Karpas-422 (cell line): Measurements from ENCODE around the gene ACSL1. TPM values are rescaled to one million over a fixed set of nuclear protein-coding genes. Genes with fewer than 3 reads are reported as not detected.

Source experiments
- DNase-seq: peaks from one replicate; pipeline ENCODE4 v3.0.0-alpha.2; 2015
- H2AFZ ChIP-seq: fragments of 200-600 bp; sonication (generic); 2 replicates; pipeline ENCODE4 v1.6.1; 2014; ENCODE audit warnings: antibody characterized with exemption, low read length, mixed read lengths
- H3K27ac ChIP-seq: fragments of 200-600 bp; sonication (generic); 2 replicates; pipeline ENCODE4 v1.5.1; 2014; ENCODE audit warnings: mild to moderate bottlenecking, low read length, moderate library complexity
- H3K27me3 ChIP-seq: fragments of 200-600 bp; sonication (generic); 2 replicates; pipeline ENCODE4 v1.6.1; 2014; ENCODE audit warnings: low read length, mixed read lengths
- H3K36me3 ChIP-seq: fragments of 200-600 bp; sonication (generic); 2 replicates; pipeline ENCODE4 v1.6.1; 2014; ENCODE audit warnings: low read length, mixed read lengths; ENCODE audit not compliant: insufficient read depth
- H3K4me1 ChIP-seq: fragments of 200-600 bp; sonication (generic); 2 replicates; pipeline ENCODE4 v1.6.1; 2014; ENCODE audit warnings: mild to moderate bottlenecking, low read length, mixed read lengths
- H3K4me2 ChIP-seq: fragments of 200-600 bp; sonication (generic); 2 replicates; pipeline ENCODE4 v1.6.1; 2014; ENCODE audit warnings: low read length, low read depth, mild to moderate bottlenecking; ENCODE audit not compliant: poor library complexity, severe bottlenecking
- H3K4me3 ChIP-seq: fragments of 200-600 bp; sonication (generic); 2 replicates; pipeline ENCODE4 v1.5.1; 2014; ENCODE audit warnings: mild to moderate bottlenecking, antibody characterized with exemption, low read length, mixed read lengths
- H3K79me2 ChIP-seq: fragments of 200-600 bp; sonication (generic); 2 replicates; pipeline ENCODE4 v1.6.1; 2014; ENCODE audit warnings: mild to moderate bottlenecking, low read length, mixed read lengths
- H3K9ac ChIP-seq: fragments of 200-600 bp; sonication (generic); 2 replicates; pipeline ENCODE4 v1.6.0; 2014; ENCODE audit warnings: low read length
- H3K9me2 ChIP-seq: fragments of 200-600 bp; sonication (generic), shearing (Covaris generic); replicated peaks from 2 replicates; pipeline ENCODE4 v1.6.0; 2014; ENCODE audit warnings: mild to moderate bottlenecking, low read length, moderate library complexity; ENCODE audit not compliant: insufficient read depth
- H3K9me3 ChIP-seq: fragments of 300-700, 200-600 bp; sonication (generic); 2 replicates; pipeline ENCODE4 v1.6.1; 2014; ENCODE audit warnings: low read length, mixed read lengths
- H4K20me1 ChIP-seq: fragments of 200-600 bp; sonication (generic); 2 replicates; pipeline ENCODE4 v1.6.1; 2014; ENCODE audit warnings: mild to moderate bottlenecking, antibody characterized with exemption, low read length, low read depth; ENCODE audit not compliant: insufficient read depth
- total RNA-seq: library from RNA; depleted of rRNA; stranded (reverse); fragments of >200 nt; shearing (Covaris generic); gene quantifications from 2 replicates; pipeline ENCODE4 v1.2.3, GENCODE V29; 2014; ENCODE audit warnings: low replicate concordance

Gene ACSL1
- total RNA-seq, 1 experiment from 2014 or later = 3.1 TPM

GRCh38 chr4:184732126-184732525 is 93.6 kb downstream of the ACSL1 start:
- H3K4me2 ChIP-seq = peak overlapping the region; percentile 85
- H3K27me3 ChIP-seq = no peaks in the 10 kb centered on the region
- H3K36me3 ChIP-seq = peaks cover 17% of the 10 kb centered on the region
- peaks cover 65% of the 10 kb centered on the region for H3K79me2 ChIP-seq
- peaks cover 56% of the 10 kb centered on the region for H3K4me1 ChIP-seq
- H3K9me3 ChIP-seq = no peaks in the 10 kb centered on the region
- DNase-seq = no peak
- peak overlapping the region; percentile 91 for H3K4me3 ChIP-seq
- H3K27ac ChIP-seq = 0 out of 2 replicates have a peak overlapping the region, but pooled peaks have one; percentile 37
- no peaks in the 10 kb centered on the region for H4K20me1 ChIP-seq
- H3K9me2 ChIP-seq = no peaks in the 10 kb centered on the region
- H2AFZ ChIP-seq = no peak overlapping the region
- H3K9ac ChIP-seq = peak overlapping the region; percentile 82

DNA sequence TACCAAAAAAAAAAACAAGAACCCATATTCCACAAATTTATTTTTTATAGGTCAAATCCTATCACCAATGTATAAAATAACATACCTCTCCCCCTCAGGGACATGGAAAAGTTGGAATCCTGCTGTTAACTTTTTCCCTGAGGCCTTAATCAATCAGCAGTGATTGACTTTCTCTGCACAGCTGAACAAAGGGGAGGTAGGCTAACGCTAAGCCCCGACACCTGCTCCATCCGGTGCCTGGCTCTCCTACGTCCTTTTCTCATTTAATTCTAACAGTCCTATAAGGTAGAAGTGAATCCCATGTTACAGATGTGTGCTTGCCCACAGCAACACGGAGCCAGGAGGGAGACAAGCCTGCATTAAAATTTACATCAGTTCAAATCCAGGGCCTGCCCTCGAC is 94.7 kb downstream of the ACSL1 start:
- peak overlapping the region; percentile 37; the same call in 1 of the 2 replicates for H3K27ac ChIP-seq
- no peaks in the 10 kb centered on the region for H4K20me1 ChIP-seq
- H3K36me3 ChIP-seq = peaks cover 18% of the 10 kb centered on the region
- no peak overlapping the region for H2AFZ ChIP-seq
- H3K4me1 ChIP-seq = peaks cover 66% of the 10 kb centered on the region
- no peaks in the 10 kb centered on the region for H3K27me3 ChIP-seq
- H3K4me3 ChIP-seq = no peak overlapping the region
- DNase-seq = no peak
- H3K79me2 ChIP-seq = peaks cover 71% of the 10 kb centered on the region
- H3K9me2 ChIP-seq = no peaks in the 10 kb centered on the region
- H3K9ac ChIP-seq = no peak overlapping the region
- no peaks in the 10 kb centered on the region for H3K9me3 ChIP-seq
- peak overlapping the region; percentile 85 for H3K4me2 ChIP-seq

- H3K27ac ChIP-seq = peak overlapping the region; percentile 27; the same call in 1 of the 2 replicates
- DNase-seq = no peak
- no peak overlapping the region for H3K4me3 ChIP-seq
- peaks cover 18% of the 10 kb centered on the region for H3K36me3 ChIP-seq
- H3K79me2 ChIP-seq = peaks cover 78% of the 10 kb centered on the region
- H3K4me2 ChIP-seq = no peak overlapping the region
- peaks cover 67% of the 10 kb centered on the region for H3K4me1 ChIP-seq
- no peaks in the 10 kb centered on the region for H3K9me3 ChIP-seq
- no peak overlapping the region for H3K9ac ChIP-seq
- no peaks in the 10 kb centered on the region for H3K27me3 ChIP-seq
- no peaks in the 10 kb centered on the region for H4K20me1 ChIP-seq
- no peak overlapping the region for H2AFZ ChIP-seq
- no peaks in the 10 kb centered on the region for H3K9me2 ChIP-seq
Observed at GRCh38 chr4:184729946-184730345, 95.8 kb downstream of the ACSL1 start.

GRCh38 chr4:184728858-184729257 is 96.9 kb downstream of the ACSL1 start:
- no peaks in the 10 kb centered on the region for H4K20me1 ChIP-seq
- no peaks in the 10 kb centered on the region for H3K9me2 ChIP-seq
- H3K4me3 ChIP-seq = no peak overlapping the region
- peaks cover 83% of the 10 kb centered on the region for H3K79me2 ChIP-seq
- H3K27ac ChIP-seq = peak overlapping the region; percentile 27; the same call in 1 of the 2 replicates
- H2AFZ ChIP-seq = no peak overlapping the region
- no peak overlapping the region for H3K9ac ChIP-seq
- no peaks in the 10 kb centered on the region for H3K27me3 ChIP-seq
- H3K4me1 ChIP-seq = peaks cover 61% of the 10 kb centered on the region
- H3K4me2 ChIP-seq = no peak overlapping the region
- peaks cover 21% of the 10 kb centered on the region for H3K36me3 ChIP-seq
- H3K9me3 ChIP-seq = no peaks in the 10 kb centered on the region
- no peak for DNase-seq

DNA sequence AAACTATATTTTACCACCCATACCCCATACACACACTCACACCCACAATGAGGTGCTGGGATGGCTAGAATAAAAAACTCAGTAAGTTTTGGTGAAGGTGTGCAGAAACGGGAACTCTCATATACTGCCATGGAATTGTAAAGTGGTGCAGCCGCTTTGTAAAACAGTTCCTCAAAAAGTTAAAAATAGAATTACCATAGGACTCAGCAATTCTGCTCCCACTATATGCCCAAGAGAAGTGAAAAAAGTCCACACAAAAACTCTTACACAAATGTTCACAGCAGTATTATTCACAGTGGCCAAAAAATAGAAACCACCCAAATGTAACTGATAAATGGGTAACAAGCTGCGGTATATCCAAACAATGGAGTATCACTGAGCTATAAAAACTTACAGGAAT is 98.3 kb downstream of the ACSL1 start:
- peaks cover 59% of the 10 kb centered on the region for H3K4me1 ChIP-seq
- peaks cover 31% of the 10 kb centered on the region for H3K36me3 ChIP-seq
- no peak for DNase-seq
- H4K20me1 ChIP-seq = no peaks in the 10 kb centered on the region
- H3K4me3 ChIP-seq = no peak overlapping the region
- no peak overlapping the region for H2AFZ ChIP-seq
- H3K4me2 ChIP-seq = peak overlapping the region; percentile 32
- no peaks in the 10 kb centered on the region for H3K9me2 ChIP-seq
- H3K9me3 ChIP-seq = no peaks in the 10 kb centered on the region
- no peak overlapping the region for H3K9ac ChIP-seq
- no peak overlapping the region for H3K27ac ChIP-seq
- no peaks in the 10 kb centered on the region for H3K27me3 ChIP-seq
- peaks cover 80% of the 10 kb centered on the region for H3K79me2 ChIP-seq

- H3K27me3 ChIP-seq = no peaks in the 10 kb centered on the region
- no peaks in the 10 kb centered on the region for H3K9me3 ChIP-seq
- H3K4me2 ChIP-seq = no peak overlapping the region
- no peaks in the 10 kb centered on the region for H3K9me2 ChIP-seq
- no peaks in the 10 kb centered on the region for H4K20me1 ChIP-seq
- peaks cover 21% of the 10 kb centered on the region for H3K4me1 ChIP-seq
- peaks cover 41% of the 10 kb centered on the region for H3K36me3 ChIP-seq
- H3K4me3 ChIP-seq = no peak overlapping the region
- H3K27ac ChIP-seq = no peak overlapping the region
- no peak overlapping the region for H3K9ac ChIP-seq
- no peak for DNase-seq
- H2AFZ ChIP-seq = no peak overlapping the region
- H3K79me2 ChIP-seq = peaks cover 76% of the 10 kb centered on the region
Observed at GRCh38 chr4:184722798-184723197, 103.0 kb downstream of the ACSL1 start.

GRCh38 chr4:184721254-184721653 is 104.5 kb downstream of the ACSL1 start:
- peaks cover 77% of the 10 kb centered on the region for H3K79me2 ChIP-seq
- H3K27ac ChIP-seq = no peak overlapping the region
- H3K36me3 ChIP-seq = peaks cover 33% of the 10 kb centered on the region
- no peaks in the 10 kb centered on the region for H4K20me1 ChIP-seq
- no peaks in the 10 kb centered on the region for H3K27me3 ChIP-seq
- no peaks in the 10 kb centered on the region for H3K9me2 ChIP-seq
- no peak for DNase-seq
- no peak overlapping the region for H2AFZ ChIP-seq
- H3K4me1 ChIP-seq = peaks cover 19% of the 10 kb centered on the region
- H3K4me3 ChIP-seq = no peak overlapping the region
- no peak overlapping the region for H3K9ac ChIP-seq
- no peaks in the 10 kb centered on the region for H3K9me3 ChIP-seq
- no peak overlapping the region for H3K4me2 ChIP-seq

- Histone ChIP-seq H3K9ac (no peak overlapping the region), H3K9me2 (no peaks in the 10 kb centered on the region), H3K27me3 (no peaks in the 10 kb centered on the region), H3K4me2 (no peak overlapping the region), H2AFZ (no peak overlapping the region), H3K4me1 (peaks cover 15% of the 10 kb centered on the region), H3K27ac (no peak overlapping the region), H3K79me2 (peaks cover 67% of the 10 kb centered on the region), H4K20me1 (no peaks in the 10 kb centered on the region), H3K36me3 (peaks cover 32% of the 10 kb centered on the region), H3K9me3 (no peaks in the 10 kb centered on the region), H3K4me3 (no peak overlapping the region)
- no peak for DNase-seq
Observed at GRCh38 chr4:184719407-184719806, 106.4 kb downstream of the ACSL1 start.

GRCh38 chr4:184715526-184715925 is 110.2 kb downstream of the ACSL1 start:
- Histone ChIP-seq H3K36me3 (peaks cover 13% of the 10 kb centered on the region; the same call in 1 of the 2 replicates), H3K9me2 (no peaks in the 10 kb centered on the region)
- no peak for DNase-seq

More at GRCh38 chr4:184715526-184715925, 110.2 kb downstream of the ACSL1 start:
- H3K9me3 ChIP-seq = no peaks in the 10 kb centered on the region
- H2AFZ ChIP-seq = no peak overlapping the region
- no peak overlapping the region for H3K27ac ChIP-seq
- H3K79me2 ChIP-seq = peaks cover 46% of the 10 kb centered on the region
- no peak overlapping the region for H3K9ac ChIP-seq
- peaks cover 15% of the 10 kb centered on the region for H3K4me1 ChIP-seq
- no peaks in the 10 kb centered on the region for H4K20me1 ChIP-seq
- H3K27me3 ChIP-seq = no peaks in the 10 kb centered on the region
- H3K4me3 ChIP-seq = no peak overlapping the region
- no peak overlapping the region for H3K4me2 ChIP-seq
